H1 (cell line): ENCODE data around the gene FEV. TPM values are rescaled to one million over a fixed set of nuclear protein-coding genes. Genes with fewer than 3 reads are reported as not detected.

Experiments
- CHD7 ChIP-seq: fragments of 300-600 bp; sonication (generic); IDR thresholded peaks from 2 replicates; pipeline ENCODE4 v1.7.1; 2012; ENCODE audit warnings: low read length, moderate library complexity, mild to moderate bottlenecking, inconsistent platforms; ENCODE audit not compliant: insufficient replicate concordance
- JUN ChIP-seq: IDR thresholded peaks from 2 replicates; pipeline ENCODE4 v1.6.1; 2011; ENCODE audit warnings: low read depth, mild to moderate bottlenecking, improper control_type of control experiment, low read length
- JUND ChIP-seq: IDR thresholded peaks from 2 replicates; pipeline ENCODE4 v1.6.1; 2011; ENCODE audit warnings: mild to moderate bottlenecking, improper control_type of control experiment, low read length
- KDM5A ChIP-seq: fragments of 200-600 bp; IDR thresholded peaks from 2 replicates; pipeline ENCODE4 v1.7.1; 2012; ENCODE audit warnings: mild to moderate bottlenecking, low read length, inconsistent platforms, mixed read lengths
- POLR2A ChIP-seq, 2 experiments: IDR thresholded peaks; 1 replicate in 1 of 2; 2 replicates in 1 of 2; pipeline ENCODE4 v1.6.1; 2011; ENCODE audit warnings: low read depth in 2 of 2, low read length in 2 of 2, mild to moderate bottlenecking in 2 of 2; ENCODE audit errors: control extremely low read depth in 1 of 2
- RBBP5 ChIP-seq: IDR thresholded peaks from 2 replicates; pipeline ENCODE4 v1.7.1; 2012; ENCODE audit warnings: low read depth, mild to moderate bottlenecking, inconsistent platforms, low read length, moderate library complexity, borderline replicate concordance
- SIRT6 ChIP-seq: IDR thresholded peaks from one replicate; pipeline ENCODE4 v1.7.1; 2012; ENCODE audit warnings: low read length, inconsistent platforms
- SP1 ChIP-seq: IDR thresholded peaks from 2 replicates; pipeline ENCODE4 v1.6.1; 2011; ENCODE audit warnings: low read depth, low read length
- SRF ChIP-seq: IDR thresholded peaks from 2 replicates; pipeline ENCODE4 v1.6.1; 2011; ENCODE audit warnings: mild to moderate bottlenecking, low read depth, low read length, moderate library complexity
- SUZ12 ChIP-seq: fragments of 200-600 bp; sonication (generic); IDR thresholded peaks from 2 replicates; pipeline ENCODE4 v1.6.1; 2012; ENCODE audit warnings: mild to moderate bottlenecking, inconsistent platforms, low read length, moderate library complexity, mixed read lengths
- TBP ChIP-seq: IDR thresholded peaks from 2 replicates; pipeline ENCODE4 v1.6.1; 2011; ENCODE audit warnings: low read depth, low read length, improper control_type of control experiment
- TEAD4 ChIP-seq: IDR thresholded peaks from 2 replicates; pipeline ENCODE4 v1.6.1; 2012; ENCODE audit warnings: low read depth, low read length, inconsistent platforms, mixed read lengths
- polyA plus RNA-seq, 7 experiments: library from polyadenylated mRNA; depleted of rRNA in 3 of 7; stranded (reverse) in 5 of 7; unstranded in 2 of 7; fragments of >200 nt in 5 of 7; fragments of 200-250 nt in 2 of 7; gene quantifications; 1 replicate in 5 of 7; 2 replicates in 1 of 7; 4 replicates in 1 of 7; pipeline versions ENCODE4 v1.2.1 to v1.2.3, GENCODE V29; 2011 to 2013; ENCODE audit warnings: missing spikeins in 2 of 7, mixed read lengths in 2 of 7
- total RNA-seq: library from RNA; stranded (reverse); fragmentation: NEBNext Ultra II Directional; extraction: Animal tissue kit (Norgen Biotek cat#: 25700); gene quantifications from 2 replicates; pipeline ENCODE4 v1.2.1, GENCODE V29; 2021

The FEV gene
- total and polyA plus RNA-seq, 2 of the 8 experiments (the other 6 are each of a cell fraction or from before 2014, with no cell fraction given), result not detected

- no peak for TF ChIP-seq CHD7
- no peak for TF ChIP-seq POLR2A (IDR thresholded peaks at IDR 0.05; ENCODE audit: control extremely low read depth in 1 of 2, low read depth in 2 of 2, low read length in 2 of 2)
- TF ChIP-seq RBBP5, result no peak
- no peak for TF ChIP-seq JUN
- TF ChIP-seq KDM5A, result no peak
- no peak for TF ChIP-seq TEAD4
- TF ChIP-seq TBP, result no peak
- no peak for TF ChIP-seq JUND
- TF ChIP-seq SRF, result no peak
- no peak for TF ChIP-seq SIRT6
- TF ChIP-seq SUZ12, result no peak
- TF ChIP-seq SP1, result no peak
These were observed 25.9 kb upstream of the FEV start (continued) for GRCh38 chr2:219010873-219011272.
